ENCODE measurements around the gene GOLM1.

The GOLM1 gene

DNA sequence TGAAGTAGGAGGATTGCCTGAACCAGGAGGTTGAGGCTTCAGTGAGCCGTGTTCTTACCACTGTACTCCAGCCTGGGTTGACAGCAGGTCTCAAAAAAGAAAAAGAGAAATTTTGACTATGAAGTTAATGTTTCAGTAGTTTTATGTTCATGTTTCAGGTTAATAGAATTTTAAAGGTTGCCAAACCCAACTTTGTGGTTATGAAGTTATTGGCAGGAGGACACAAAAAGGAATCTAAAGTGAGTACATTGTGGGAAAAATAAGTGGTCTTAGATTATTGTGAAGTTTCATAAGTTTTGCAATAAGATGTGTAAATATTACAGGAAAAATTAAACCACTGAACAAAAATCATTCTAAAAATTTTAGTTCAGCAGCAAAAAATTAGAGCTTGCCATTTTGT is 78.6 kb downstream of the GOLM1 start:
- Histone ChIP-seq H3K27me3 (ENCODE audit: low read depth, low read length) (no peaks in the 10 kb centered on the region), H3K9me3 (ENCODE audit: control insufficient read depth in 1 of 2, low read length in 2 of 2) (no peaks in the 10 kb centered on the region), H3K4me3 (ENCODE audit: low read depth in 1 of 2, low read length in 2 of 2) (no peak overlapping the region), H3K4me1 (ENCODE audit: control insufficient read depth in 1 of 2, insufficient read depth in 2 of 2, low read length in 2 of 2) (peaks cover 0 to 4% of the 10 kb centered on the region in 2 donors), H3K36me3 (ENCODE audit: control insufficient read depth in 1 of 2, insufficient read depth in 2 of 2, low read length in 2 of 2) (peaks cover 48 to 53% of the 10 kb centered on the region in 2 donors), H3K27ac (ENCODE audit: low read length) (no peak overlapping the region)

DNA sequence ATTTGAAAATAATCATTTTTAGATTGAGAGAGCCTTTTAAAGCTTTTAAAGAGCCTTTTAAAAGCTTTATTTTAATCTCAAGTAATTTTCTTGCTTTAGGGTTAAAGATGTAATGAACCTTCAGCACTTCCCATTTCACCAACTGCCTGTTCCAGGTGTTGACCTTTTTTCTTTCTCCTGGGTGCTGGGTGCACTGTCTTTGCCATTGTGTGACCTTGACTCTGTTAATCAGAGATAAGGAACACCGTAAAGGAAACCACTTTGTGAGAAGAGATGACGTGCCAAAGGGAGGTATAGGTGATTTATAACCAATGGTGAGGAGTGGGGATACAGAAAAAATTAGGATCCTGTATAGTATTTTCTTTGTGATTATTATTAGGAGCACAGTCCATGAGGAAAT is 90.2 kb downstream of the GOLM1 start:
- Histone ChIP-seq H3K27me3 (ENCODE audit: low read depth, low read length) (no peaks in the 10 kb centered on the region), H3K36me3 (ENCODE audit: control insufficient read depth in 1 of 2, insufficient read depth in 2 of 2, low read length in 2 of 2) (peaks cover 28 to 54% of the 10 kb centered on the region in 2 donors), H3K4me3 (ENCODE audit: low read depth in 1 of 2, low read length in 2 of 2) (no peak overlapping the region), H3K4me1 (ENCODE audit: control insufficient read depth in 1 of 2, insufficient read depth in 2 of 2, low read length in 2 of 2) (no peaks in the 10 kb centered on the region), H3K27ac (ENCODE audit: low read length) (no peak overlapping the region), H3K9me3 (ENCODE audit: control insufficient read depth in 1 of 2, low read length in 2 of 2) (peaks cover 4% of the 10 kb centered on the region in 2 donors)

DNA sequence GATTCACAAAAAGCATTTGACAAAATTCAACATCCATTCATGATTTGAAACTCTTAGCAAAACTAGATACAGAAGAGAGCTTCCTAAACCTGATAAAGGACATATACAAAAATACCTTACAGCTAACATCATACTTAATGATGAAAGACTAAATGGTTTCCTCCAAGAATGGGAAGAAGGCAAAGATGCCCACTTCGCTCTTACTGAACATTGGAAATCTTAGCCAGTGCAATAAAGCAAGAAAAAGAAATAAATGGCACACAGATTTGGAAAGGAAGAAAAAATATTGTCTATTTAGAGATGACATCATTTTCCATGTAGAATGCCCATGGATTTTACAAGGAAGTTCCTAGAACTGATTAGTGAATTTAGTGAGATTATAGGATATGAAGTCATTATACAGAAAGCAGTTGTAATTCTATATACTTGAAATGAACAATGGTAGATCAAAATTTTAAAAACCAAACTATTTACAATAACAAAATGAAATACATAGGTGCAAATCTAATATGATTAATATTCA is 94.0 kb downstream of the GOLM1 start:
- peaks cover 23 to 59% of the 10 kb centered on the region in 2 donors for H3K36me3 ChIP-seq (ENCODE audit: control insufficient read depth in 1 of 2, insufficient read depth in 2 of 2, low read length in 2 of 2)
- H3K4me3 ChIP-seq (ENCODE audit: low read depth in 1 of 2, low read length in 2 of 2), result no peak overlapping the region
- peaks cover 4% of the 10 kb centered on the region in 2 donors for H3K9me3 ChIP-seq (ENCODE audit: control insufficient read depth in 1 of 2, low read length in 2 of 2)
- H3K27ac ChIP-seq (ENCODE audit: low read length), result no peak overlapping the region
- H3K27me3 ChIP-seq (ENCODE audit: low read depth, low read length), result no peaks in the 10 kb centered on the region
- H3K4me1 ChIP-seq (ENCODE audit: control insufficient read depth in 1 of 2, insufficient read depth in 2 of 2, low read length in 2 of 2), result no peaks in the 10 kb centered on the region

DNA sequence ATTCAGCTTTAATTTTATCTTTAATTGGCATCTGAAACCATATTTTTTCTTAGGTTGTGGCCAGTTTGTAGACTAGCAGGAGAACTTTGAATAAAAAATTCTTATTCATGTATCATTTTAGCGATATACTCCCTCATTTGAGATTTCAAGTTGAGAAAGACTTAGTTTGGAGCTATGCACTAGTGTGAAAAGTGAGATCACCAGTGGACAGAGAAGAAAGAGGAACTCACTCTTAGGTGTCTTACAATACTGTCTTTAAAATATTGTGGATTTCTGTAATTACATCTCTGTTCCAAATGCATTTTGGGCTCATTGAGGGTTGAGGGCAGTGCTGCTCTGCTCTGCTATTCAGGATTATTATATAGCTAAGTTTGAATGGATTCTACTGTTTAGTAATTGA is 103.8 kb downstream of the GOLM1 start:
- H3K27me3 ChIP-seq (ENCODE audit: low read depth, low read length), result no peaks in the 10 kb centered on the region
- H3K4me1 ChIP-seq (ENCODE audit: control insufficient read depth in 1 of 2, insufficient read depth in 2 of 2, low read length in 2 of 2), result no peaks in the 10 kb centered on the region
- peaks cover 5 to 25% of the 10 kb centered on the region in 2 donors for H3K36me3 ChIP-seq (ENCODE audit: control insufficient read depth in 1 of 2, insufficient read depth in 2 of 2, low read length in 2 of 2)
- no peak overlapping the region for H3K4me3 ChIP-seq (ENCODE audit: low read depth in 1 of 2, low read length in 2 of 2)
- no peak overlapping the region for H3K27ac ChIP-seq (ENCODE audit: low read length)
- no peaks in the 10 kb centered on the region for H3K9me3 ChIP-seq (ENCODE audit: control insufficient read depth in 1 of 2, low read length in 2 of 2)

DNA sequence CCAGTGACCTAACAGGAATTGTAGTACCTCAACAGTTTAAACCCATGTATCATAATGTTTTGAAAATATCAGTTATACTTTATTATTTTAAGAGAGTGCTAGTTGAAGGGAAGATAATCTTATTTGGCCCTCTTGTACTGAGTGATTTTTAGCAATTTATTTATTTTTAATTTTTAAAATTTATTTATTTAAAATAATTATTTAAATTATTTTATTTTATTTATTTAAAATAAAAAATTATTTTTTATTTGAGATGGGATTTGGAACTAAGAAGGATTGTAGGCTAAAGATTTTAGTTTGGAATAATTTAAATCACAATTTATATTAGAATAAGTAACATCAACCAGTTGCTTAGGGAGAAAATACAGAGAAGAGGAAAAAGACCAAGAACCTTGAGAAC is 104.3 kb downstream of the GOLM1 start:
- H3K4me1 ChIP-seq (ENCODE audit: control insufficient read depth in 1 of 2, insufficient read depth in 2 of 2, low read length in 2 of 2), result no peaks in the 10 kb centered on the region
- H3K27ac ChIP-seq (ENCODE audit: low read length), result no peak overlapping the region
- H3K9me3 ChIP-seq (ENCODE audit: control insufficient read depth in 1 of 2, low read length in 2 of 2), result no peaks in the 10 kb centered on the region
- no peaks in the 10 kb centered on the region for H3K27me3 ChIP-seq (ENCODE audit: low read depth, low read length)
- H3K36me3 ChIP-seq (ENCODE audit: control insufficient read depth in 1 of 2, insufficient read depth in 2 of 2, low read length in 2 of 2), result peaks cover 5 to 25% of the 10 kb centered on the region in 2 donors
- H3K4me3 ChIP-seq (ENCODE audit: low read depth in 1 of 2, low read length in 2 of 2), result no peak overlapping the region

DNA sequence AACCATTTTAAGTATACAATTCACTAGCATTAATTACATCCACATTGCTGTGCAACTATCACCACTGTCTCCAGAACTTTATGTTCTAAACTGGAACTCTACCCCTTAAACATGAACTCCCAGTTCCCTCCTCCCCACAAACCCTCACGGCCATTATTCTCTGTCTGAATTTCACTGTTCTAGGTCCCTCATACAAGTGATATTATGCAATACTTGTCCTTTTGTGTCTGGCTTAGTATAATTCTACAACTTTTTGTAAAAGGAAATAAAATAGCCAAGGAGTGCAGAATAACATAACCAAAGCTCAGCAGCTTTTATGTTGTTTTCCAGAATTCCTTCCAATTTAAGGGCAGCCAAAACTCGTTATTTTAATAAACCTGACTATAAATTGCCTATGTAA is 105.2 kb downstream of the GOLM1 start:
- Histone ChIP-seq H3K4me1 (ENCODE audit: control insufficient read depth in 1 of 2, insufficient read depth in 2 of 2, low read length in 2 of 2) (no peaks in the 10 kb centered on the region), H3K36me3 (ENCODE audit: control insufficient read depth in 1 of 2, insufficient read depth in 2 of 2, low read length in 2 of 2) (peaks cover 5 to 25% of the 10 kb centered on the region in 2 donors), H3K4me3 (ENCODE audit: low read depth in 1 of 2, low read length in 2 of 2) (no peak overlapping the region), H3K9me3 (ENCODE audit: control insufficient read depth in 1 of 2, low read length in 2 of 2) (no peaks in the 10 kb centered on the region), H3K27me3 (ENCODE audit: low read depth, low read length) (no peaks in the 10 kb centered on the region), H3K27ac (ENCODE audit: low read length) (no peak overlapping the region)

DNA sequence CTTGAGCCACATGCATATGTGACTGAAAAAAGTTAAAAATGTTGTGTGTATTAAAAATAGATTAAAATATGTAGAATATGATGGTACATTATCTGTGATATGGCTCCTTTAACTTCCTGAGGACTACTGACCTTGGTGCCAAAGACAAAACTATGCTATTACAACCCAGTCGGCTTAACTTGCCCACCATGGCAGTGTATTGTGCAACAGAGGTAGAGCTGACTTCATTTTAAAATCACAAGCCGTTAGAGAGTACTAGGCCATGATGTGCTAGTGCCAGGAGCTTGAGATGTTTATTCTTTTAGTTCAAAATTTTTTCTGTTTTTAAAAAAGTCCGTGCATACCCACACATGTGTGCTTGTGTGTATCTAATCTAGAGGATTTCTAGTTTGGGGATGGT is 112.1 kb downstream of the GOLM1 start:
- H3K4me1 ChIP-seq (ENCODE audit: control insufficient read depth in 1 of 2, insufficient read depth in 2 of 2, low read length in 2 of 2), result no peaks in the 10 kb centered on the region
- no peaks in the 10 kb centered on the region for H3K27me3 ChIP-seq (ENCODE audit: low read depth, low read length)
- no peaks in the 10 kb centered on the region for H3K9me3 ChIP-seq (ENCODE audit: control insufficient read depth in 1 of 2, low read length in 2 of 2)
- no peak overlapping the region for H3K27ac ChIP-seq (ENCODE audit: low read length)
- peaks cover 8 to 18% of the 10 kb centered on the region in 2 donors for H3K36me3 ChIP-seq (ENCODE audit: control insufficient read depth in 1 of 2, insufficient read depth in 2 of 2, low read length in 2 of 2)
- H3K4me3 ChIP-seq (ENCODE audit: low read depth in 1 of 2, low read length in 2 of 2), result no peak overlapping the region

DNA sequence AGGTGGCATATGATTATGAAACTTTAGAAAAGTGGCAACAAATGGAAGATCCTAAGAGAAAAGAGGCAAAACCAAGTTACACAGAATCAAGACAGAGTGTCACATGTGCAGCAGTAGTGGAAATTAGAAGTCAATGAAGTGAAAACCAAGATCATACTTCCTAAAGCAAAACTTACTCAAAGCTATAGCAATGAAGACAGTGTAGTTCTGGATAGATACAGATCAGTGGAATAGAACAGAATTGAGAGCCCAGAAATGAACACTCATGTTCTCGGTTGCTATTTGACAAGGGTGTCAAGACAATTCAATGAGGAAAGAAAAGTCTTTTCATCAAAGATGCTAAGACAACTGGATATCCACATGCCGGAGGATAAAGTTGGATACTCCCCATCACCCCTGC is 114.9 kb downstream of the GOLM1 start:
- Histone ChIP-seq H3K9me3 (ENCODE audit: control insufficient read depth in 1 of 2, low read length in 2 of 2) (no peaks in the 10 kb centered on the region), H3K27ac (ENCODE audit: low read length) (no peak overlapping the region), H3K4me3 (ENCODE audit: low read depth in 1 of 2, low read length in 2 of 2) (no peak overlapping the region), H3K36me3 (ENCODE audit: control insufficient read depth in 1 of 2, insufficient read depth in 2 of 2, low read length in 2 of 2) (peaks cover 14 to 27% of the 10 kb centered on the region in 2 donors), H3K4me1 (ENCODE audit: control insufficient read depth in 1 of 2, insufficient read depth in 2 of 2, low read length in 2 of 2) (no peaks in the 10 kb centered on the region), H3K27me3 (ENCODE audit: low read depth, low read length) (no peaks in the 10 kb centered on the region)

DNA sequence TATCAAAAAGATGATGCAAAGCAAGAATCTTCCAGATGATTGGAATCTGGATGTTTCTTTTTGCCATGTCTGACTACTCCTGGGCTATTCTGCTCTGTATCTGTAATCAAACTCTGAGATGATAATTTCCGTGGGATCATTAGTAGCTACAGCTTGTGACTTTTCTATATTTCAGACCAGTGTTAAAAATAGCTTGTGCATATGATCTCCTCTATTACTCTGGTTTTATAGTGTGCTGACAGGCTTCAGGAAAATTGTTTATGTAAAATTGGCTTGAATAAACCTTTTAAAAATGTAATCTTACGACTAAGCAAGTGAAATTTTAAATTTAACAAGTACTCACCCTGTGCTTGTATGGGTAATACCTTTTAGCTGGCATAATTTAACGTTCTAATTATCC is 118.0 kb downstream of the GOLM1 start:
- Histone ChIP-seq H3K27ac (ENCODE audit: low read length) (no peak overlapping the region), H3K4me1 (ENCODE audit: control insufficient read depth in 1 of 2, insufficient read depth in 2 of 2, low read length in 2 of 2) (no peaks in the 10 kb centered on the region), H3K4me3 (ENCODE audit: low read depth in 1 of 2, low read length in 2 of 2) (no peak overlapping the region), H3K36me3 (ENCODE audit: control insufficient read depth in 1 of 2, insufficient read depth in 2 of 2, low read length in 2 of 2) (peaks cover 19 to 24% of the 10 kb centered on the region in 2 donors), H3K9me3 (ENCODE audit: control insufficient read depth in 1 of 2, low read length in 2 of 2) (no peaks in the 10 kb centered on the region), H3K27me3 (ENCODE audit: low read depth, low read length) (no peaks in the 10 kb centered on the region)

DNA sequence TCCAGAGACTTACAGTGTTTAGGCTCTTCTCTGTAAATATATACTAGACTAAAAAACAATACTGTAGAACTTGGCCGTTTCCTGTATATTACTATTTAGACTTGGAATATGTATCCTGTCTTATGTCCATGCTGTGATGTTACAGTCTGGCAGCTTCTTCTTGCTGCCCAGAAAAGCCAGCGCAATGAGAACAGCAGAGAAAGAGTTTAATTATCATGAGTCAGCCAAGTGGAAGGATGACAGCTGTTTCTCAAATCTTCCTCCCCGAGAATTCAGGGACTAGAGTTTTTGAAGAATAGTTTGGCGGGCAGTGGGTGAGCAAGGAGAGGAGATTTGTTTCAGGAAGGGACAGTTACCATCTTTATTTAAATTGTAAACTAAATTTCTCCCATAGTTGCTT is 120.9 kb downstream of the GOLM1 start:
- H3K36me3 ChIP-seq (ENCODE audit: control insufficient read depth in 1 of 2, insufficient read depth in 2 of 2, low read length in 2 of 2), result peaks cover 16 to 19% of the 10 kb centered on the region in 2 donors
- no peaks in the 10 kb centered on the region for H3K9me3 ChIP-seq (ENCODE audit: control insufficient read depth in 1 of 2, low read length in 2 of 2)
- H3K27ac ChIP-seq (ENCODE audit: low read length), result no peak overlapping the region
- no peaks in the 10 kb centered on the region for H3K27me3 ChIP-seq (ENCODE audit: low read depth, low read length)
- H3K4me3 ChIP-seq (ENCODE audit: low read depth in 1 of 2, low read length in 2 of 2), result no peak overlapping the region
- H3K4me1 ChIP-seq (ENCODE audit: control insufficient read depth in 1 of 2, insufficient read depth in 2 of 2, low read length in 2 of 2), result no peaks in the 10 kb centered on the region
